HCT116 (cell line): ENCODE data around the gene VPS35L.

ENCODE experiments used
- EZH2 ChIP-seq: fragments of 200-600 bp; sonication (generic); IDR thresholded peaks from 2 replicates; pipeline ENCODE4 v1.6.1; 2017; ENCODE audit warnings: antibody characterized with exemption, mixed run types
- POLR2AphosphoS5 ChIP-seq: IDR thresholded peaks from 2 replicates; pipeline ENCODE4 v1.6.1; 2011; ENCODE audit warnings: mild to moderate bottlenecking, low read depth, low read length, moderate library complexity
- TF ChIP-seq, protein P1 (sequence below), 3 experiments: fragments of 200-600 bp in 1 of 3; sonication (generic) in 1 of 3; IDR thresholded peaks in 2 of 3; conservative IDR thresholded peaks in 1 of 3; 2 replicates each; pipeline ENCODE4 v1.5.1; 2012 to 2017; ENCODE audit warnings: low read depth in 2 of 3, low read length in 2 of 3, antibody characterized with exemption in 1 of 3, borderline replicate concordance in 1 of 3, control low read depth in 1 of 3, mild to moderate bottlenecking in 1 of 3, mixed read lengths in 1 of 3, mixed run types in 1 of 3, moderate library complexity in 1 of 3; ENCODE audit not compliant: insufficient read depth in 1 of 3

DNA sequence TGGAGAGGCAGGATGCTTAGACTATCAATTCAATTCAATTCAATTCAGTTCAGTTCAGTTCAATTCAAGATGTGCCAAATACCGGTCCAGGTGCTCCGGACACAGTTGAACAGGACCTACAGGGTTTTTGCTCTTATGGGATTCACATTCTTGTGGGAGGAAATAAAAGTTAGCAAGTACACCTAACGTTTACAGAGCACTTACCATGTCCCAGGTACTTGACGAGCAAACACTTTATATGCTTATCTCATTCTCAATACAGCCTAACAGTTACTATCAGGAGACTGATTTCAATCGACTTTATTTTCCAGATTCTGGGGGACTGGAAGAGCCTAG is 33.1 kb upstream of the VPS35L start:
- TF ChIP-seq POLR2AphosphoS5 (no peak), EZH2 (no peak)
- TF ChIP-seq, protein P1, sequence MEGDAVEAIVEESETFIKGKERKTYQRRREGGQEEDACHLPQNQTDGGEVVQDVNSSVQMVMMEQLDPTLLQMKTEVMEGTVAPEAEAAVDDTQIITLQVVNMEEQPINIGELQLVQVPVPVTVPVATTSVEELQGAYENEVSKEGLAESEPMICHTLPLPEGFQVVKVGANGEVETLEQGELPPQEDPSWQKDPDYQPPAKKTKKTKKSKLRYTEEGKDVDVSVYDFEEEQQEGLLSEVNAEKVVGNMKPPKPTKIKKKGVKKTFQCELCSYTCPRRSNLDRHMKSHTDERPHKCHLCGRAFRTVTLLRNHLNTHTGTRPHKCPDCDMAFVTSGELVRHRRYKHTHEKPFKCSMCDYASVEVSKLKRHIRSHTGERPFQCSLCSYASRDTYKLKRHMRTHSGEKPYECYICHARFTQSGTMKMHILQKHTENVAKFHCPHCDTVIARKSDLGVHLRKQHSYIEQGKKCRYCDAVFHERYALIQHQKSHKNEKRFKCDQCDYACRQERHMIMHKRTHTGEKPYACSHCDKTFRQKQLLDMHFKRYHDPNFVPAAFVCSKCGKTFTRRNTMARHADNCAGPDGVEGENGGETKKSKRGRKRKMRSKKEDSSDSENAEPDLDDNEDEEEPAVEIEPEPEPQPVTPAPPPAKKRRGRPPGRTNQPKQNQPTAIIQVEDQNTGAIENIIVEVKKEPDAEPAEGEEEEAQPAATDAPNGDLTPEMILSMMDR (IDR thresholded peaks at IDR 0.05 in 2 of 3, conservative IDR thresholded peaks at IDR 0.05 in 1 of 3; ENCODE audit: borderline replicate concordance in 1 of 3, insufficient read depth in 1 of 3, low read depth in 2 of 3, low read length in 2 of 3) = no peak
